ENCODE measurements around the gene TRPC4.

TRPC4 gene

DNA sequence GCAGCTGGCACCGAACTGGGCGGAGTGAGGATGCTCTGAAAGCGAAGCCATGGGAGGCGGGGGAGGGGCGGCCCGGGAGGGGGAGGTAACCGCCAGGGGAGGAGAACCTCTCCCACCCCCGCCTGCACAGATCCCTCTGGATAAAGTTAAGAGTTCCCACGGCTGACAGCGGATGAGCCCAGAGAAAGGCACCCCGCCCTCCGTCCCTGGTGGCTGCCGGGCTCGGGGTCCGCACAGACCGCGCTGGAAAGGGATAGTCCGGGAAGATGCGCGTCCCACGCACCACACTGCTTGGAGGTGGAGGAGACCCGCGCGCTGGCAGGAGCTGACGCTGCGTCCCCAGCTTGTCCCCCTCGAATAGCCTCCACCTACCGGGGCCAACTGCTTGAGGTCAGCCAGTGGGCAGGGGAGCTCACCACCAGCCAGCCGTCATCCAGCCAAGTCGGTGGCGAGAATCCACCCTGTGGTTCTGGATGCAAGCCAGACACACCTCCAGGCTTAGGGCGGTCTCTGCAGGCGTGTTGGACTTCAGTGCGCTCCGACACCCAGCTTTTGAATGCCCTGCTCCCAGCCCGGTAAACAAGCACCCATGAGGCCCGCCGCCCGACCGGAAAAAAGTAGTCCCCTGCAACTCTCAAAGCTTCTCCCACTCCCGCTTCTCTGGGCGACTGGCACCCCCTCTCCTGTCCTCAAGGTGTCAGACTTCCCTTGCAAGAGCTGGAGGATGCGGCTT, at the start of gene TRPC4:
Gene TRPC4, minus strand, starts transcription at position 17 of the 733 bp plus-strand sequence. CDS start 86,439 bp downstream, outside the sequence.
- no peak for DNase-seq

DNA sequence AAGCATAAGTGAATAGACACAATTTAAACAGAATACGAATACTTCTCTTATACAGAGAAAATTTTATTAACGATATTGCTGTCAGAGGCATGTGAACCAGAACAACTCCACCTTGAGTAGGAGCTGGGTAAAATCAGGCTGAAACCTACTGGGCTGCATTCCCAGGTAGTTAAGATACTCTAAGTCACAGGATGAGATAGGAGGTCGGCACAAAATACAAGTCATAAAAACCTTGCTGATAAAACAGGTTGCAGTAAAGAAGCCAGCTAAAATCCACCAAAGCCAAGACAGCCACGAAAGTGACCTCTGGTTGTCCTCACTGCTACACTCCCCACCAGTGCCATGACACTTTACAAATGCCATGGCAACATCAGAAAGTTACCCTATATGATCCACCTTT, 49.2 kb upstream of the TRPC4 start:
- DNase-seq: no peak

DNA sequence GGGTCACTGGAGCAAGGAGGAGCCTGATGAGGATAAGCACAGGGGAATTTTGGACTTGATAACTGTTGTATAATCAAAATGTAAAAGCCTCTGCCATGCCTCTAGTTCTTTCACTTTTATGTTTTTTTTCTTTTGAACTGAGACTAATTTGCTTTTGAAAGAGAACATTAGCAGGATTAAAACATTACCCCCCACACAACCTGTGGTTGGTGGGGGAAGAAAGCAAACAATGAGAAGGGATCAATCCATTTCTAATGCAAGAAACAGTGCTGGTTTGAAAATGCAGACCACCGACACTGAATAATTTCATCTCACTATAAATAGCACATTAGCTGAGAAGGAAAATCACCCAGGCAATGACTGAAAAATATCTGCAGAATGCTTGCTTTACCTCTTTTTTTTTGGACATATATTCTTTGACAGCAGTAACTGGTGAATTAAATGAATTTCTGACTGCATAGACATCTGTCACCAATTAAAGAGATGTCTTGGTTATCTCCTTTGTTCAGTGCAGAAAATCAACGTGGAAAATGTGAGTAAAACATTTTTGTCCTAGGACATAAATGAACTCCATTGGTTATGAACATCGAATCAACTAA, 48.6 kb upstream of the TRPC4 start:
- DNase-seq: no peak

DNA sequence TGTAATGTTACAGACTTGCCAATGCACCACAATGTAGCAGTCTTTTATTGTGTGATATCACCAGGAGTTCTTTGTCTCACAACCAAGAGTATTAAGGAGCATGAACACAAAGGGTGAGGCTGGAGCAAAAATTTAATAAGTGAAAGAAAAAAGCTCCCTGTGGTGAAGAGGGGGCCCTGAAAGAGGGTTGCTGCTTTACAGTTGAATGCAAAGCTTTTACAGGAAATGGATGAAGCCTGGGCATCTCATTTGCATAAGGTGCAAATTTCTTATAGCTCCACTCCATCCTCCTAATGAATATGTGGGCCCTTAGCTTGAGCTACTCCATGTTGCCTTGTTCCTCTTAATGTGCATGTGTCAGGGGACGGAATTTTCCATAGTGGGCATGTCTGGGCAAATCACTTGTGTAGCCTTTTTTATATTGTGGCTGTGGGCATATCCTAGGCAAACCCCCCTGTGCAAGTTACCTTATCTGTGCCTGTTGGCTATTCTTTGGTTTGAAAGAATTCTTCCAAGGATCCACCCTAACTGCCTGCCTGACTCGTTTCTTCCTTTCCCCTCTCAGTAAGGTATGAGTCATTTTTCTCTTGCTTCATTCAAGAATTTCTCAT, 45.3 kb upstream of the TRPC4 start:
- no peak for DNase-seq

DNA sequence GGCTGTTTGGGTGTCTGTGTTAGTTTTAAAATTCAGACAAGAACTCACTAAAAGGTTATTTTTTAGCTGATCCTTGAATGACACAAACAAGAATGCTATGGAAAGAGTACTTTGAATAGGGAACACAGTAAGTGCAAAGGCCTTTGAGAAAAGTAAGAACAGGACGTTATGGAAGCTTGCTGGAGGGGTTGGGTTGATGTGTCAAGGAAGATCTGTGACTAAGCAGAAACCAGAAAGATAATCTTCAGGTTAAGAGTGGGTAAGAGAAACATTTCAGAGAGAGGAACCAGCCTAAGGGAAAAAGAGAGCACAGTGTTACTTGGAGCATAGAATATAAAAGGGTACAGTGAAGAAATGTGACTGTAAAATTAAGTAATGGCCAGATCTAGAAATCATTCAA, 41.2 kb upstream of the TRPC4 start:
- no peak for DNase-seq

DNA sequence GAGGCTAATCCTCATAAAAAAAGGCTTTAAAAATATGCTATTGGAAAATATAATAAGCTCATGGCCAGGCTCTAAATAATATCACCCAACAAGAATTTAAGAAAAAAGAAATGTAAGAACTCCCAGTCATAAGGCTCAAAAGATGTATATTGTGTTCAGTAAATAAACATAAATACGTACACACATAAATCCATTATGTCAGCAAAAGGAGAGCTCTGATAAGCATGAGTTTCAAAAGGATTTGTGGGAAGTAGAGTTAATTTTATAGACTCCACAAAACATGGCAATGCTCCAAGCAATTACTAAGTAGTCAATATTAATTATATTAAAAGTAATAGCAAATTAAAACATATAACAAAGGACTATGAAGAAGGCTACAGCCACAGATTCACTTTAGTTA, 37.3 kb upstream of the TRPC4 start:
- no peak for DNase-seq

DNA sequence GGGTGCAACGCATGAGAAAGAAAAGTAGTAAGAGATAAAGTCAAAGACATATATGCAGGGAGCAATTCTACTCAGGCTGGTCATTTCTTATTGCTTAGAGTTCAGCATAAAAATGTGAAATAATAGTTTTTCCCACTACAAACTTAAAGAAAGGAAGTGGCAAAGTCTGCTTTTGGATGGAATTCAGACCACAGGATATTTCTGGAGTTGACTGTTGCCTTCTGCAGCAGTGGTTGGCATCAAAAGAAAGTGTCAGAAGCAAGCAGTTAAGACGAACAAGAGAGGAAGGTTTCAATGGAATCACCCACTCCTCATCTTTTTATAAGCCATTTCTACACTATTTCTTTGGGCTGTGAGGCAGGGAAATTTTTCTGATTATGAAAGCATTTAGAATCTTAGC, 36.2 kb upstream of the TRPC4 start:
- DNase-seq: no peak

DNA sequence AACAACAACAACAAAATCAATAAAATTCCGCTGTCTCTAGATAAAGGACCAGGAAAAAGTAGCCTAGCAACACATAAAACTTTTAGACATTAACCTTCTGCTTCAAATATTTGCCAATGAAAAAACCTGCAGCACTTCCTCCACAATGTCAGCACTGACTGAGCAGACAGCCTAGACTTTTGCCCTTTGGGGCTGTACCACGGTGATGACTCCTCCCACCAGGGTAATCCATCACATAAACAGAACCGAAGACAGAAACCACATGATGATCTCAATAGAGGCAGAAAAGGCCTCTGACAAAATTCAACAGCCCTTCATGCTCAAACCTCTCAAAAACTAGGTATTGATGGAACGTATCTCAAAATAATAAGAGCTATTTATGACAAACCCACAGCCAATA, 30.2 kb upstream of the TRPC4 start:
- no peak for DNase-seq

DNA sequence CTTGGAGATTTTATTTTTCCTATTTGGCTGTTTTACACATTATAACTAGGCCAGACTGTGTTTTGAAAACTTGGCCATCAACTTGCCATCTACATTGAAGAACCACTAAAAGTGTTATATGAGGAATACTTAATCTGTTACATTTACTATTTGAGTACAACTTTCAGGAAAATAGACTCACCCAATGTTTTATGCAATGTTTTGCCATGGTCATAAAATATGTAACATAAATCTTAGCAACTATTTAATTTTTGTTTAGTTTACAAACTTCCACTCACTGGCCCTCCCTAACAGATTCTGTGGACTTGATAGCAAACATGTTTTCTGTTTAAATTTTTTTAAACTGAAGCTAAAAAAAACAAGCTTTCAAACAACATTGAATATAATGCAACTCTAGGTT, 23.7 kb upstream of the TRPC4 start:
- DNase-seq: no peak

DNA sequence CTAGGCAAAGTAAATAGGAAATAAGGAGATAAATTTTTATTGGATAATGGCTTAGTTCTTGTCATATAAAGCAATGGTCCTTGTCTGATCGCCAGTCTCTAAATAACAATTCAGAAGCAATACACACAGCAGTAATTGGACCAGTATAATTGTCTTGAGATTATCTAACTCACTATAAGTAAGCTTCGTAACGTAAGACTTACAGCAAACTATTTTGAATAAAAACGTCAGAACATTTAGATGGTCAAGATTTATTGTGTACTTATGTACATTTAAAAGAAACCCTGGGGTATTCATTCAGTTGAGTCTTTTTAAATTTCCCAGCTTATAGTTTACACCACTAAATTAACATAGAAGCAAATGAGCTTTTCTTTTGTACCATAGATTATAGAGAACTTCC, 20.2 kb upstream of the TRPC4 start:
- DNase-seq: no peak

DNA sequence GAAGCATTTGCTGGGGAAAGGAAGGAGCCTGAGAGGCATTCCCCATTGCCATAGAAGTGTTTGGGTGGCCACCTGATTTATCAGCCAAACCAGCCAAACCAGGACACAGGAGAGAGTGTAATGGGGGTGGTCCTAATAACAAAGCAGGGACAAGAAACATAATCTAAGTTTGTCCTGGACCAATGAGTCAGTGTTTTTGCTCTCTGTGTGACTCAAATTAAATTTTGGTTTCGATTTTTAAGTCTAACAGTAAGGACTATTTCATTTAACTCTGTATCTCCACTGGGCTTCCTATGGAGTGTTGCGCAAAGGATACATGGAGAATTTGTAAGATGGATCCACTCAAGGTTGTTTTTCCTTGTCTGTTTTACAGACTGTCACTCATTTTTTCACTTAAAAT, 19.5 kb upstream of the TRPC4 start:
- DNase-seq: no peak

DNA sequence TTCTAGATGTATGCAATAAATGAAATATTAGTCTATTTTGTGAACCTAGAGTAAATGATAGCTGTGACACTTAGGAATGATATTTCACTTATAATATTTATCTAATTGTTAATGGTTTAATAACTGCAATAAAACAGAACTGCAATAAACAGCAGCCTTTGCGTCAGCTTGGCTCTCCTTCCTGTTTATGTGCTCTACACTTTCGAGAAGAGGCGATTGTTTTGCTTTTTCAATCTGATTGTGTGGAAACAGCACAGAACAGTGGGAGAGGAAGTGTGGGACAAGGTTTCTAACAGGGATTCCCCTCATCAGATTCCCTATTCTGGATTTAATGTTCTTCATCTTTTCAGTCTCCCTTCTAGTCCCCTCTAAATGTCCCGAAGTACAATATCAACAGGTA, 17.3 kb upstream of the TRPC4 start:
- no peak for DNase-seq

DNA sequence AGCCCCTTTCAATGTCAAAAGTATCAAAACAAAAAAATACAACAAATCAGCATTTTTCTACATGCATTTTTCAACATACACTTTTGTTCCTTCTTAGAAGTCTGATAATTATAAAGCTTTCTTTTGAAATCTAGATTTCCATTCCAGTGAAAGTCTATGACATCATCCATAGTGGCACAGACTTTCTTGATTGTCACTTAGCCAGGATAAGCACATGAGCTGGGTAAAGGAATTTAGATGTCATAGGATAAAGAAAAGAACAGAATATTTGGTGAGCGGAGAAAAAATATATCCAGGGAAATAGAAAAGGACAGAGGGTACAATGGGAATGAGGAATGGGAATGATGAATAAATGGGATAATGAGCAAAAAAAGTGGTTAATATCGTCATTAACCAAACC, 15.1 kb upstream of the TRPC4 start:
- no peak for DNase-seq

DNA sequence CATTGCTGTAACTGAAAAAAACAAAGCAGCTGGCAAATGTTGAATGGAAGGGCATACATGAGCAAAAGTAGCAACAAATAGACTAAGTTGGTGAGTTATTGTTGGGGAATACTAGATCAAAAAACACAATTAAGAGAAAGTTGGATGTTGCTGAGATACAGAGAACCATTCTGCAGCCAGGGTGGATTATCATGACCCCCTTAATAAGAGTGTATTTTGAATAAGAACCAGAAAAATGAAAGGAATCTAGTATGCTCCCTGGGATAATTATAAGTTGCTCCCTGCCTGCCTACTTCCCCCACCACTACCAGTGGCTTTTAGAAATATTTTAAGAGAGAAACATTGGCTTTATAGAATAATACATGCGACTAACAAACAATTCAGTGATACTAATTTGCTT, 14.5 kb upstream of the TRPC4 start:
- DNase-seq: no peak

DNA sequence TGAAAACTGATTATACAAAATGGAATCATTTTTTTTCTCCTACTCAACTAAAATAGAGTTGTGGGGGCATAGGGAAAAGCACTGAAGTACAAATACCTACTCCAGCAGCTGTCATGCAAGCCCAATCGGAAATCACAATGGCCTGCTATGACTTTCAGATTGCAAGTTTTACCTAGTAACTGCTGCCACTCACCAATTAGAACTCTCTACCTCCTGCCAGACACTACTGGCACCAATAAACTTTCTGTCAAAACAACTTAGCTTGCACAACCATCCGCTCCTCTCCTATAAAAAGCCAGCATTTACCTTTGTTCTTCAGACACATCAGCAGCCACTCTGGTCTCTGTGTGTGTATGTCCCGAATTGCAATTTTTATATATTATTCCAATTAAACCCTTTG, 9.3 kb upstream of the TRPC4 start:
- DNase-seq: no peak

DNA sequence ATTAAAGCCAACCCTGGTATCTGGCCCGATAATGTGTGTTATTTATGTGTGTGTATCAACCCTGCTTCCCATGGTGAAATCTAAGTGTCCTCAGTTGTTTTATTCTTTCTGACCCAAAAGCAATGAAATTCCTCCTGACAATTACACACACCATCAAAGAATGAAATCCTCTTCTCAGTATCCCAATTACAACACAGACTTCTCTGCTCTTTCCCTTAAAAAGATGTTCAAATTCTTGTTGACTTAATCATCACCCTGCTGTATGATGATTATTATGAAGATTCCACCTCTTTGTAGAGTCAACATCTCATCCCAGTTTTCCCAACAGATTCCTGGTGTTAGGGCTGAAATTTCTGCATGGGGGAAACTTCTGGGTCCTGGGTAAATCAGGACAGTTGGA, 8.9 kb upstream of the TRPC4 start:
- no peak for DNase-seq

DNA sequence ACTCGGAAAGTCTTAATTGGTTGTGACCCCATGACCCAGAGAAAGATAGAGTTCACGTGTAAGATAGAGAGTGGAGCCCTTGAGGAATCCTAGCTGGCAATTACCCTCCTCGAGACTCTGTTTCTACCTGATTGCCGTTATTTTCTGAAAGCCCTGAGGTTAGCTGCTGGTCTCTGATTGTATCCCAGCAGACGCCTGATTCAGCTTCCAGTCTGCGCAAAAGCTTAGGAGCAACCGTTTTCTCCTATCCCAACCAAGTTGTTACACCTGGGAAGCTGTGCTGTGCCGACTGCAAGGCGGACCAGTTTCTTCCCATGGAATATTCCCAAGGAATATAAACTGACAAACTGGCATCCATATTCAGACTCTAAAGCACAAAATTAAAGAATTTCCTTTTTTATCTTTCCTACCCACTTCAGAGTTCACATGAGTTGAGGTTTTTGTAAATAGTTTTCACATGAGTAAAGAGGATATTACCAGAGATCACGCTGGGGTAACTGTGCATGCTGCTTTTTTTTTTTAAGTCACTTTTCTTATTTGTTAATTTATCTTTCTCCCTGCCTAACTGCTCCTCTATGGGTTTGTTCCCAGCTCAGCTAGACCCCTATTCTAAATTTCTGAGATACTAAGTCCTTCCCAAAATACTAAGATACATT, 1.5 kb upstream of the TRPC4 start:
- DNase-seq: no peak

DNA sequence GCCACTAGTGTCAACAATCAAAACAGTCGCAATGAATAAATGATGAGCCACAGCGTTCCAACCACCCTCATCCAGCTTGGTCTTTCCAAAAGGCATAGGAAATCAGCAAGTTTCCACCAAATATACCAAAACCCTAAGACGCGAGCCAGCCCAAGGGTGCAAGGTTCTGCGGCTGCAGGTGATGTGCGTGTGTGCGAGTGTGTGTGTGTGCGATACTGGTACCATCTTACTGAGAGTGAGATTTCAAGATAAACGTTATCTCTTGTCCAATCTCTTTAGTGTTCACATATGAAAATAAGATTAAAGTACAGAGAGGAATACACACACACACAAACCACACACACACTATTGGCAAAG, 895 bp upstream of the TRPC4 start:
- DNase-seq: no peak

DNA sequence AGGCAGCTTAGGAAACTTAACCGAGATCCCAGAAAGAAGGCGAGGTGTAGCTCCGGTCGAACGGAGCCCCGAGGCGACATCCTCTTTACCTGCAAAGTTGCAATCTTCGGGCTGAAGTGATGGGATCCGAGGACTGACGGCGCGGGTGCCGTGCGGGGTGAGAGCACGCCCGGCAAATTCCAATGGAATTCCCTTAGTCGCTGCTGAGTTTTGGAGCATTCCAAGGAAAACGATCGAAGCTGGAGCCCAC, 141 bp downstream of the TRPC4 start:
- DNase-seq: no peak

DNA sequence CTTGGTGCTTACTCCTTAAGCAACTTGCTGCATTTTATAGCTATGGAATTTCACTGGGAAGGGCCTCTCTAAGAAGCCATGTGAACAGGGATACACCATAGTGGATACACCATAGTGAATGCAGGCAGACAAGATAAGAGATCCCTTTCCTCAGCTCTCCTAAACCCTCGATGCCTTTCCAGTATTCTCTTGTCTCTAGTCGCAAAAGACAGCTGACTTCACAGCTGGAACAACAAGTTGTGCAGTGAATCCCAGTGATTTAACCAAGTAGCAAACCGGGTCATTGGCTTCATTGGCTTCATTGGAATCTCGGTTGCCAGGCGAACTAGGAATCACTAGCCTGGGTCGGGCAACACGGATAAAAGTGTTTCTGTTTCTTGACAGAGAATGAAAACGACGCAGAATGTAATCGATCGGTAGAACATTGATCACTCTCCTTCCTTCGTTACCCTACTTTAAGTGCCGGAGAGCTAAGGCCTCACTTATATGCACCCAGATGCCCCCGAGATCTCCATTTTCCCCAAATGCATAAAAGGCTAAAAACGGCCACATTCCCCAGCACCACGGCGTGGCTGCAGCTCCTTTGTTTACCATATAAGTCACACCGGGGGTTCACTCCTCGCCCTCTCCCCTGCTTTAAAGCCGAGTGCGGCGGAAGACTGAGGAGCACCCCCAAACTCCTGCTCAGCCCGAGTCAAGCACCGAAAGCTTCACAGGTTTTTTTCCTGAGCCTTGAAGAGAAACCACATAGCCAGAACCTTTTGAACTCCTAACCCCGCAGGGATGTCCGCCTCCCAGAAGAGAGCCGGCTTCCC, 674 bp downstream of the TRPC4 start:
- DNase-seq: no peak

DNA sequence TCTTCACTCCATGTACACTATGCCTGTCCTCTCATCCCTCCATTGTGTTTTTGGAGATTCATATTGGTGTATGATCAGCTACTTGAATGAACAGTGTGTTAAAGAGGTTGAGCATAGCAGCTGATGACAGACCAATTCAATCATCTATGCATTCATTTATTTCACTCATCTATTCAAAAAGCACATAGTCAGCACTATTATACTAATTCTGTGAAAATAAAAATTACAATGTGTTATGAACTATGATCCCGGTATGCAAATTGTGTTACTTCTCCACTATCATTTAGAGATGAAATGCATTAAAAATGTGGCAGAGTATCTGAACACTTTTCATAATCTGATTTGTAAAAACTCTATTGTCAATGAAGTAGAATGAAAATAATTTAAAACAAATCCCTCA, 5.9 kb downstream of the TRPC4 start:
- no peak for DNase-seq

DNA sequence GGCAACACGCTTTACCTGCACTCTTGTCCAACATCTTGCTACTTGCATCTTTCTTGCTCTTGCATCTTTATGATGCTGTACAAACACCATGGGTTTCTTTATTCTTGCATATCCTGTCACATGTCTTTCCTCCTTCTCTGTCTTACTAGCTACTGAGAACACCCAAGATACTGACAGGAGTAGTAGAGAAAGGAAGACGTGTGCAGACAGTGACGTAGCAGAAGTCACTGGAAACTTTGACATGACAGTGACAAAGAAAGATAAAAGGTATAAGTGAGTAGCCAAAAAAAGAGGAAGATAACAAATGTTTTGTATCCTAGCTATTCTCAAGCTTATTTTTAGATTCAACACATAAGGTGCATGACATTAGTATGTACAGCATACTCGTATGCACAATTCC, 34.2 kb downstream of the TRPC4 start:
- DNase-seq: no peak

DNA sequence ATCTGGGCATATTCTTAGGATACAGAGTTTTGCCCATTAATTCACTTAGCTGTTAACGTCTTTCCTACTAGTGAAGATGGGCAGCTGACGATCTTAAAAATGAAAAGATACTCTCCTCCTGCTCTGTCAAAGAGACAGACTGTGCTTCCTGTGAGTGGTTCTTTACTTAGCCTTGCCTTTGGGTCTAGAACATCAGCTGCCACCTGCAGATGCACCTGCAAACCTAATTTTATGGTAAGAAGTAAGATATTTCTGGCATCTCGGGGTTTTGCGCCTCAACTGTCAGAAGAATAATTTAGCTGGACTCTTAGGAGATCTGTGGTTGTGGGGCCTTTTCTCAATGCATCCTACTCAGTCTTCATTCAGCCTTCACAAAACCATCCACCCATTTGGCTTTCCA, 36.2 kb downstream of the TRPC4 start:
- DNase-seq: no peak

DNA sequence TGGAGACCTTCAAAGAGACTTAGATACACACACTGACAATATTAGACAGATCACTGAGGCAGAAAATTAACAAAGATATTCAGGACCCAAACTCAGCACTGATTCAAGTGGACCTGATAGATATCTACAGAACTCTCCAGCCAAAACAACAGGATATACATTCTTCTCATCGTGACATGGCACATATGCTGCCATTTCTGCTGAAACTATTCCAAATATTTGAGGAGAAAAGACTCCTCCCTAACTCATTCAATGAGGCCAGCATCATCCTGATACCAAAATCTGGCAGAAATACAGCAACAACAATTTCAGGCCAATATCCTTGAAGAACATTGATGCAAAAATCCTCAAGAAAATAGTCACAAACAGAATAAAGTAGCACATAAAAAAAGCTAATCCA, 53.3 kb downstream of the TRPC4 start:
- no peak for DNase-seq
